Right lobe of liver (tissue), 4 donors: Measurements from ENCODE around the gene SLC39A11.

ENCODE experiments used
- CTCF ChIP-seq, 4 donors: fragments of 200-600 bp in 3 of 4; fragments of 450-650 bp in 1 of 4; IDR thresholded peaks; one replicate each; pipeline versions ENCODE4 v1.5.1 to v1.8.0; 2016 to 2022; ENCODE audit warnings: antibody characterized with exemption in 4 of 4, mild to moderate bottlenecking in 2 of 4
- POLR2A ChIP-seq: fragments of 450-650 bp; IDR thresholded peaks from one replicate; pipeline ENCODE4 v1.6.1; 2017; ENCODE audit warnings: antibody characterized with exemption, mild to moderate bottlenecking
- donor health status: DM: no; HTN: no; CAD: no.
- donor health status: DM: no; HTN: no; CAD: no.
- donor health status: DM: no; HTN: yes; CAD: no.

- TF ChIP-seq POLR2A (no peak), CTCF (IDR thresholded peaks at IDR 0.05) (no peak)
Observed at GRCh38 chr17:72812823-72813222, 279.7 kb downstream of the SLC39A11 start.
